HTERT RPE-1 (cell line): ENCODE results near the gene POU5F1.

Experiments used
- in situ Hi-C: fragments of 300-500 bp; cut with MboI; formaldehyde crosslinking; loops from 4 replicates; pipeline ENCODE4 v1.14.3; 2020; ENCODE audit warnings: low sequenced_read_pairs

The POU5F1 gene

DNA sequence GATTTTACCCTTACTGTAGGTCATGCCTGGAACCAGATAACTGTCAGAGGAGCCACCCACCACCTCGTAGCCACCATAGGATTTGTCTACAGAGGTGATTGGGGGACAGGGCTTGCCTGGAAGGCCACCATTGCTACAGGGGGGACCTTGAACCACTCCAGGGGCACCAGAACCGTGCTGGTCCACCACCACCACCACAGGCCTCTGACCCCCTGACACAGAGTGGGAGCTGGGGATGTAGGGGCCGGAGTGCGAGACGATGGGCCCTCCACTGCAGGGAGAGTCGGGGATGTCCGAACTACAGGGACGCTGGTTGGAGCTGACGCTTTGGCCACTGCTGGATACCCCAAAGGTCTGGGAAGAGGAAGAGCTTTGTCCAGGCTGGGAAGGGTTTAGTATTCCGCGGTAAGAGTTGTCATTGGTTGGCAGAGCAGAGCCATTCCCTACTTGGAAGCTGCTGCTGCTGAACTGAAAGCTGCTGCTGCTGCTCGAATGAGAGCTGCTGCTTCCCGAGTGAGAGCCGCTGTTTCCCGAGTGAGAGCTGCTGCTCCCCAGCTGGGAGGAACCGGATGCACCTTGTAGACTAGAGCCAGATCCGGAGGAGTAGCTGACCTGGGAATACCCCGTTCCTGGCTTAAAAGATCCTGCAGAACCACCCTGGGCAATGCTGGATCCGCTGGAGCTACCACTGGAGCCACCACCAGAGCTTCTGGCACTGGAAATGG is 53.7 kb downstream of the POU5F1 start:
- in situ Hi-C loops: no loop called here

DNA sequence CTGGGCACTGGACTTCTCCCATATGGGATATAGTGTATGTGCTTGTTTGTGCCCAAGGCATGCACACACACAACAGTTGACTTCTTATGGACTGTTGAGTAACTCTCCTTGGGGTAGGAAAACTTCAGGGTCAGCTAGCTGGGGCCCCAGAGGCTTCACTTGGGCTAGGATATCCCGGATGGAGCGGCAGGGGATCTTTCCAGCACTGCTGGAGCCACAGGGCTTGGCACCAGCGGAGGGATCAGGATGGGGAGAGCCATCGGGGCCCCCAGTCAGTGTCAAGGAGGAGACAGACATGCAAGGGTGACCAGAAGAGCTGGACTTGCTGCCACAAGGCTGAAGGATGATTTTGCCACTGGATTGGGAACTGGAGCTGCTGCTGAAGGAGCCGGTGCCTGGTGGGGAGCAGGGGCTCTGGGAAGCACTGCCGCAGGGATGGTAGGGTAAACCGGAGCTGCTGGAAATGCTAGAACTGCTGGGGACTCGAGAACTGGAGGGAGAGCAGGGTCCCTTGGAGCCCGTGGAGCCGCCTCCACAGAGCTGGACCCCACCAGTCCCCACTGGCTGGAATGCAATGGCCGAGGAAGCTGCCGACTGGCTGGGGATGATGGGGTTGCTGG is 54.4 kb downstream of the POU5F1 start:
- in situ Hi-C loops: no loop called here

DNA sequence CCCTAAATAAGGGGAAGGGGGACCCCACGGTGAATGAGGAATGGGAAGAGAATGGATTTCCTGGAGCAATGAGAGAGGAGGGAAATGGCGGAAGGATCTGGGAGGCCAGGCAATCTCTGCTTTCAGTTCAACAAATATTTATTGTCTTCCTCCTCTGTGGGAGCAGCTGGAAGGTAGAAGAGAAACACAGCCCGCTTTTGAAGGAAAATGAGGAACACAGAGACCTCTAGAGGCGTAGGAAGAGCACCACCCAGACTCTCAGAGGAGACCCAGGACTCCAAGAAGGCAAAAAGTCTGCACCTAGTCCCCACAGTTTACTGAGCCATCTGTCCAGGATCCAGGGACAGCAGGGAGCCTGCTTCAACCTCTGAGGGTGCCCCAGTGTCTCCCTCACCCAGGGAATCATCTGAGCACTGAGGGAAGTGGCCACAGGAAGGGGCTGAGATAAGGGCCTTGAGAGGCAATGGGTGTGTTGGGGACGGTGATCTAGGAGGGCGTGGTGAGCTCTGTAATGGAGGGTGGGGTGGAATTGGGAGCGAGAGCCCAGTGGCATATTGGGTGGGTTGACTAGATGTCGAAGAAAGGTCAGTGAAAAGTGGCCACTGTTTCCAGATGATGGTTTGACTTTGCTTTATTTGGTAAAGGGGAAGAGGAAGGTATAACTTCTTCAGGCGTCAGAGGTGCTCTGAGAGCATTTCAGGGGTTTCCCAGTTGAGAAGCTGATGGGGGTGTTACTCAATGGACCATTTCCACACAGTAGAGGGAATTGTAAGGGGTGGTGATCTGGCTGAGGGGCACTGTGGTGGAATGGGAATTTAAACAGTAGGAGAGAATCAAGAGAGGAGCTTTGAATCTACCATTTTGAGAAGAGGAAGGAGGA is 55.3 kb downstream of the POU5F1 start:
- in situ Hi-C loops: no loop called here

DNA sequence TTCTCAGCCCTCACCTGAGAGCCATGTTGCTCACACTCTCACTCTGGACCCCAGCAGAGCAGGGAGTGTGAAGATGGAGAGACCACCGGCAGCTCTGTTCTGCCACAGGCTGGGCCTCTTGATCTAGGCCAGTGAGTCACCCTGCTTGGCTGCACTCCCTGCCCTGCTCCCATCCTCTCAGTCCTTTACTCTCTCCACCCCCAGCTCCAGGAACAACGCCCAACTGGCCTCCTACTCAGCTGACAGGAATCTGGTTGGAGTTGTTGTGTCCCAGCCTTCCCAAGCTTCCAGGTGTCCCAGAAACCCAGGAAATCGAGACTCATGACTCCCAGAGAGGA is 56.0 kb downstream of the POU5F1 start, which contains the start of gene PSORS1C1:
TSS of gene PSORS1C1 (plus strand) at position 260 of the 338 bp plus-strand sequence. CDS start 14,833 bp downstream, outside the sequence.
- in situ Hi-C loops: no loop called here
